Gastrocnemius medialis (tissue), 4 donors: ENCODE measurements around the gene GUK1. TPM values are rescaled to one million over a fixed set of nuclear protein-coding genes. Genes with fewer than 3 reads are reported as not detected.

ENCODE experiments used
- ATAC-seq, 2 donors: fragments of 150-250 bp; one replicate each; pipeline ENCODE4 v1.9.1; 2016
- DNase-seq, 2 donors: peaks; one replicate each; pipeline ENCODE4 v3.0.0-alpha.2; 2019
- H3K27ac ChIP-seq, 4 donors: fragments of 200-600 bp; sonication (generic); 1 replicate in 1 of 4; 2 replicates in 3 of 4; pipeline ENCODE4 v1.5.1; 2016 to 2018; ENCODE audit warnings: mild to moderate bottlenecking in 2 of 4, moderate library complexity in 1 of 4
- H3K27me3 ChIP-seq, 3 donors: fragments of 200-600 bp; sonication (generic) in 2 of 3; 1 replicate in 1 of 3; 2 replicates in 2 of 3; pipeline versions ENCODE4 v1.5.1 to v1.6.0; 2016 to 2019; ENCODE audit warnings: mild to moderate bottlenecking in 1 of 3, moderate library complexity in 1 of 3
- H3K36me3 ChIP-seq, 2 donors: fragments of 200-600 bp; sonication (generic) in 1 of 2; one replicate each; pipeline ENCODE4 v1.5.1; 2017 to 2018
- H3K4me1 ChIP-seq, 2 donors: fragments of 200-600 bp; sonication (generic) in 1 of 2; one replicate each; pipeline ENCODE4 v1.5.1; 2016 to 2017; ENCODE audit warnings: mild to moderate bottlenecking in 2 of 2
- H3K4me3 ChIP-seq, 4 donors: fragments of 200-600 bp; sonication (generic) in 3 of 4; 1 replicate in 1 of 4; 2 replicates in 3 of 4; pipeline ENCODE4 v1.5.1; 2016 to 2019; ENCODE audit warnings: mild to moderate bottlenecking in 2 of 4
- H3K9me3 ChIP-seq, 3 donors: fragments of 200-600 bp; sonication (generic) in 2 of 3; 1 replicate in 1 of 3; 2 replicates in 2 of 3; pipeline ENCODE4 v1.5.1; 2016 to 2019
- CTCF ChIP-seq, 5 experiments: fragments of 450-650 bp in 3 of 5; fragments of 200-600 bp in 2 of 5; sonication (generic) in 2 of 5; IDR thresholded peaks in 4 of 5; conservative IDR thresholded peaks in 1 of 5; 1 replicate in 4 of 5; 2 replicates in 1 of 5; pipeline ENCODE4 v1.5.1; 2016 to 2019; ENCODE audit warnings: antibody characterized with exemption in 5 of 5, mild to moderate bottlenecking in 3 of 5, moderate library complexity in 3 of 5
- POLR2A ChIP-seq, 2 donors: fragments of 450-650 bp; IDR thresholded peaks; one replicate each; pipeline ENCODE4 v1.6.1; 2017; ENCODE audit warnings: antibody characterized with exemption in 2 of 2, mild to moderate bottlenecking in 2 of 2, moderate library complexity in 2 of 2
- in situ Hi-C, 4 donors: fragments of 200-750 bp; cut with MboI; loops; one replicate each; pipeline versions ENCODE4 v1.15.0 to v1.8.0; 2017; ENCODE audit warnings: low sequenced_read_pairs in 4 of 4
- intact Hi-C: fragments of 100-400 bp; cut with DNase I; formaldehyde crosslinking; loops from one replicate; pipeline ENCODE4 v1.15.1; 2023; ENCODE audit warnings: low total_unique reads
- total RNA-seq, 4 donors: library from RNA; depleted of rRNA; stranded (reverse); fragments of >200 nt; gene quantifications; one replicate each; pipeline versions ENCODE4 v1.1.0 to v1.2.3, GENCODE V29; 2016

GUK1 gene
- total RNA-seq, 4 donors from 2014 or later: 161 to 230 (median 183) TPM

GRCh38 chr1:228154021-228154669, 14.1 kb downstream of the GUK1 start:
- in situ Hi-C loops: no loop called here

GRCh38 chr1:228154670-228155571, 14.8 kb downstream of the GUK1 start:
- no peaks in the 10 kb centered on the region for H3K4me1 ChIP-seq
- ATAC-seq: no peak
- H3K36me3 ChIP-seq: no peaks in the 10 kb centered on the region
- H3K4me3 ChIP-seq: no peak overlapping the region
- TF ChIP-seq POLR2A (IDR thresholded peaks at IDR 0.05) (no peak), CTCF (IDR thresholded peaks at IDR 0.05 in 4 of 5, conservative IDR thresholded peaks at IDR 0.05 in 1 of 5) (no peak)
- intact Hi-C loops (no loop called here), in situ Hi-C loops (no loop called here)
- no peak overlapping the region for H3K27ac ChIP-seq
- H3K9me3 ChIP-seq: no peaks in the 10 kb centered on the region
- DNase-seq: no peak
- peaks cover 3 to 20% (median 12%) of the 10 kb centered on the region in 3 donors for H3K27me3 ChIP-seq

More at GRCh38 chr1:228154021-228154669, 14.1 kb downstream of the GUK1 start:
- peaks cover 0 to under 1% of the 10 kb centered on the region in 2 donors for H3K36me3 ChIP-seq
- DNase-seq (no peak), ATAC-seq (no peak)
- no peaks in the 10 kb centered on the region for H3K9me3 ChIP-seq
- intact Hi-C loops: no loop called here
- no peaks in the 10 kb centered on the region for H3K4me1 ChIP-seq
- peaks cover 0 to 16% (median 12%) of the 10 kb centered on the region in 3 donors for H3K27me3 ChIP-seq
- TF ChIP-seq CTCF (IDR thresholded peaks at IDR 0.05 in 4 of 5, conservative IDR thresholded peaks at IDR 0.05 in 1 of 5): no peak
- TF ChIP-seq POLR2A (IDR thresholded peaks at IDR 0.05): no peak
- no peak overlapping the region for H3K27ac ChIP-seq
- H3K4me3 ChIP-seq: no peak overlapping the region

DNA sequence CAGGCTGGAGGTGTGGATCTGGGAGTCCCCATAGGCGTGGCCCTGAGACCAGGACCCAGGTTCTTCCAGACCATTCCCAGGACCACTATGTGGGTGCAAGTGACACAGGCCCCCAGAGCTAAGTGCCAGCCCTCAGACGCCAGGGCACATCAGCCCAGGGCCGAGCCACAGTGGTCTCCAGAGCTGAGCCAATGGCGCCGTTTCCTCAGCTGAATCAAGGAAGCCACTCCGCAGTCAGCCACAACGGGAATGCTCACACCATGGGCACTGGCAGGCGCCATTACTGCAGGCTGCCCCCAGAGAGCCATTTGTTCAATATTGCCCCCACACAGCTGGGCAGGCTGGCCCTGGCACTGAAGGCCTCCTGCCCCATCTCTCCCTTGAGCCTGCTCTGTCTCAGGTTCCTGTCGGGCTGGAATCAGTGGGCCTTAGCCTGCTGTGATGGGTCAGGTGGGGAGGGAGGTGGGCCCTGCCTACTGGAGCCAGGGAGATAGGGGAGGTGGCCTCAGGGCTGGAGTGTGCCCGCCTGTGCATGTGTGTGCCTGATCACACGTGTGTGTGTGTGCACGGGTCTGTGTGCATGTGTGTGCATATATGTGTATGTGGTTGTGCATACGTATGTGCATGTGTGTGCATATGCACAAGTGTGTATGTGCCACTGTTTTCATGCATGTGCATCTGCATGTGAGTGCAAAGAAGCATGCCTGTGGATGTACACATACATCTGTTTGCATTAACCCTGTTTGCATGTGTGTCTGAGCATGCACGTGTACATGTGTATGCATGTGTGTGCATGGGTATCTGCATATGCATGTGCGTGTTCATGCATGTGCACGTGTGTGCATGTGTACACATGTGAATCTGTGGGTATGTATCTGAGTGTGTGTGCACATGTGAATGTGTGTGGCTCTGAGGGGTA, 15.8 kb downstream of the GUK1 start:
- ATAC-seq: no peak
- Histone ChIP-seq H3K27ac (no peak overlapping the region), H3K27me3 (peaks cover 3 to 20% (median 12%) of the 10 kb centered on the region in 3 donors), H3K4me3 (no peak overlapping the region), H3K9me3 (no peaks in the 10 kb centered on the region), H3K36me3 (no peaks in the 10 kb centered on the region), H3K4me1 (no peaks in the 10 kb centered on the region)
- DNase-seq: no peak
- in situ Hi-C loops (no loop called here), intact Hi-C loops (no loop called here)
- TF ChIP-seq CTCF (IDR thresholded peaks at IDR 0.05 in 4 of 5, conservative IDR thresholded peaks at IDR 0.05 in 1 of 5) (no peak), POLR2A (IDR thresholded peaks at IDR 0.05) (no peak)

DNA sequence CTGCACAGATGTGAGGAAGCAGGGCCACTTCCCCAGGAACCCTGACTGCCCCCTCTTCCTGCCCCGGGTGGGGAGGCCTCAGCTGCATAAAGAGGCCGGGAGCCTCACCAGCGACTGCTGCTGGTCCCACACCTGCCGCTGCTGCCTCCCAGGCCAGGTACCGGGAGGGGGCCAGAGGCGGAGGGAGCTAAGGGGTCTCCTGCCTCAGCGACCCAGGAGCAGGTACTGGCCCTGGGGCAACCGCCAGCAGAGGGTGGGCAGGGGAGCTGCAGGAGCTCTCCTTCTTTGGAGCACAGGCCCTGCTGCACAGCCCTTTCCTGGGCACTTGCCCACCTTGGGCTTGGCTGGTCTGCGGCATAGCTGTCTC, 16.4 kb downstream of the GUK1 start:
- no peak overlapping the region for H3K27ac ChIP-seq
- TF ChIP-seq POLR2A (IDR thresholded peaks at IDR 0.05): no peak
- no peak for TF ChIP-seq CTCF (IDR thresholded peaks at IDR 0.05 in 4 of 5, conservative IDR thresholded peaks at IDR 0.05 in 1 of 5)
- no peaks in the 10 kb centered on the region for H3K9me3 ChIP-seq
- ATAC-seq (no peak), DNase-seq (no peak)
- H3K36me3 ChIP-seq: no peaks in the 10 kb centered on the region
- no peak overlapping the region for H3K4me3 ChIP-seq
- in situ Hi-C loops (no loop called here), intact Hi-C loops (no loop called here)
- peaks cover 0 to 2% of the 10 kb centered on the region in 2 donors for H3K4me1 ChIP-seq
- peaks cover 3 to 20% (median 12%) of the 10 kb centered on the region in 3 donors for H3K27me3 ChIP-seq
